ENCODE data around the gene OGFR. TPM values are rescaled to one million over a fixed set of nuclear protein-coding genes. Genes with fewer than 3 reads are reported as not detected.

Gene OGFR
- total RNA-seq, 1 experiment from 2014 or later: 47.3 TPM

- TF ChIP-seq REST (IDR thresholded peaks at IDR 0.05; ENCODE audit: insufficient read depth in 1 of 2, low read depth in 2 of 2, low read length in 1 of 2): no peak
- TF ChIP-seq POLR2AphosphoS5 (IDR thresholded peaks at IDR 0.05; ENCODE audit: low read depth, low read length): no peak
- TF ChIP-seq TCF7L2 (IDR thresholded peaks at IDR 0.05; ENCODE audit: low read depth, low read length): no peak
- no peak for TF ChIP-seq CTCF (IDR thresholded peaks at IDR 0.05)
- TF ChIP-seq SIN3A (IDR thresholded peaks at IDR 0.05; ENCODE audit: borderline replicate concordance, insufficient read depth, low read depth, low read length): no peak
- no peak overlapping the region for H3K27ac ChIP-seq (ENCODE audit: low read length)
- intact Hi-C loops (cut with micrococcal nuclease; ENCODE audit: unreplicated experiment): loop anchor here (10.0 kb wide), 1 partner anchor 325 kb away; the partner anchor contains the start of gene GATA5
- ChIA-PET CTCF (no interaction called here), POLR2A (no interaction called here)
- in situ Hi-C loops (cut with HindIII; ENCODE audit: low pct_unique_long_range_greater_than_20kb, low sequenced_read_pairs): no loop called here
- no peaks in the 10 kb centered on the region for H3K9me3 ChIP-seq (ENCODE audit: control insufficient read depth, insufficient read depth, low read depth, low read length)
- H3K27me3 ChIP-seq (ENCODE audit: control insufficient read depth, insufficient read depth, low read length): no peaks in the 10 kb centered on the region
- BruUV-seq (replicated peaks): no TSS peak
- ATAC-seq (no peak), DNase-seq (ENCODE audit: low read depth, low spot score) (no peak)
- peaks cover 20% of the 10 kb centered on the region for H3K4me1 ChIP-seq (ENCODE audit: control insufficient read depth, insufficient read depth, low read length)
- peaks cover 4% of the 10 kb centered on the region for H3K36me3 ChIP-seq (ENCODE audit: control insufficient read depth, insufficient read depth, low read length)
- H3K4me3 ChIP-seq (ENCODE audit: low read depth in 2 of 2, low read length in 2 of 2): no peak overlapping the region
Observed at GRCh38 chr20:62799873-62800272, 4.8 kb upstream of the OGFR start.

- Histone ChIP-seq H3K27ac (ENCODE audit: low read length) (no peak overlapping the region), H3K36me3 (ENCODE audit: control insufficient read depth, insufficient read depth, low read length) (peaks cover 5% of the 10 kb centered on the region), H3K9me3 (ENCODE audit: control insufficient read depth, insufficient read depth, low read depth, low read length) (no peaks in the 10 kb centered on the region), H3K27me3 (ENCODE audit: control insufficient read depth, insufficient read depth, low read length) (no peaks in the 10 kb centered on the region), H3K4me1 (ENCODE audit: control insufficient read depth, insufficient read depth, low read length) (peaks cover 20% of the 10 kb centered on the region), H3K4me3 (ENCODE audit: low read depth in 2 of 2, low read length in 2 of 2) (no peak overlapping the region)
- intact Hi-C loops (cut with micrococcal nuclease; ENCODE audit: unreplicated experiment) (no loop called here), in situ Hi-C loops (cut with HindIII; ENCODE audit: low pct_unique_long_range_greater_than_20kb, low sequenced_read_pairs) (no loop called here)
- DNase-seq (ENCODE audit: low read depth, low spot score) (no peak), ATAC-seq (no peak)
- no TSS peak for BruUV-seq (replicated peaks)
- no peak for TF ChIP-seq SIN3A (IDR thresholded peaks at IDR 0.05; ENCODE audit: borderline replicate concordance, insufficient read depth, low read depth, low read length)
- TF ChIP-seq CTCF (IDR thresholded peaks at IDR 0.05): no peak
- TF ChIP-seq POLR2AphosphoS5 (IDR thresholded peaks at IDR 0.05; ENCODE audit: low read depth, low read length): no peak
- no peak for TF ChIP-seq TCF7L2 (IDR thresholded peaks at IDR 0.05; ENCODE audit: low read depth, low read length)
- TF ChIP-seq REST (IDR thresholded peaks at IDR 0.05; ENCODE audit: insufficient read depth in 1 of 2, low read depth in 2 of 2, low read length in 1 of 2): no peak
- ChIA-PET POLR2A (no interaction called here), CTCF (no interaction called here)
Observed at GRCh38 chr20:62800314-62801259, 4.0 kb upstream of the OGFR start.
